ENCODE measurements around the gene ALDH16A1. TPM values are rescaled to one million over a fixed set of nuclear protein-coding genes. Genes with fewer than 3 reads are reported as not detected.

Gene ALDH16A1
- polyA plus RNA-seq, 1 donor: 27.5 TPM

DNA sequence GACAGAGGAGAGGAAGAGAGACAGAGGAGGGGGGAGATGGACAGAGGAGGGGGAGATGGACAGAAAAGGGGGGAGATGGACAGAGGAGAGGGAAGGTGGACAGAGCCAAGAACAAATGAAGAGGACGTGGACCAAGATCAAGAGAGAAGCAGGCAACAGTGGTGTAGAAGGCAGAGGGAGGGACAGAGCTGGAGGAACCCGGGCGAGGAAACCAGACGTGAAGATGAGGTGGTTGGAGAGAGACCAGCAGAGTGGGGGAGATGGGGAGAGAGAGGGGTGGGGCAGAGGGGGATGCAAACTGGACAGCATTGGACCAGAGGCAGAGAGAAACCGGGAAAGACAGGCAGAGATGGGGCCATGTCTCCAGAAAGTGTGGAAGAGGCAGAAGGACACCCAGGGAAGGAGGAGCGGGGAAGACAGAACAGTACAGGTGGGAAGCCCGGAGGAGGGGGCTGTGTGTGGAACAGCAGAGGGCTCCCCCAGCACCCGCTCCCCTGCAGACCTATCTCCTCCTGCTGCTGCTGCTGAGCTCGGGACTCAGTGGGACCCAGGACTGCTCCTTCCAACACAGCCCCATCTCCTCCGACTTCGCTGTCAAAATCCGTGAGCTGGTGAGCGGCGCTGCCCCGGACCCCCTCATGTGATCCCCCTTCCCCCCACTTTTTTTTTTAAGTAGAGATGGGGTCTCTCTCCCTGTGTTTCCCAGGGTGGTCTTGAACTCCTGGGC lies 22.3 kb downstream of the ALDH16A1 start:
- no peaks in the 10 kb centered on the region for H3K27me3 ChIP-seq (ENCODE audit: control insufficient read depth, insufficient read depth, low read length)
- H3K27ac ChIP-seq (ENCODE audit: low read length): no peak overlapping the region
- no peaks in the 10 kb centered on the region for H3K36me3 ChIP-seq (ENCODE audit: control insufficient read depth, insufficient read depth, low read length)
- peaks cover 11% of the 10 kb centered on the region for H3K4me1 ChIP-seq (ENCODE audit: control insufficient read depth, insufficient read depth, low read length)
- no peak overlapping the region for H3K4me3 ChIP-seq (ENCODE audit: low read length)
- H3K9me3 ChIP-seq (ENCODE audit: control insufficient read depth, low read depth, low read length): no peaks in the 10 kb centered on the region
- WGBS (ENCODE audit: insufficient coverage, low lambda C conversion rate): 42% methylated on average over 2 of the region's 15 CpGs
- DNase-seq: no peak

DNA sequence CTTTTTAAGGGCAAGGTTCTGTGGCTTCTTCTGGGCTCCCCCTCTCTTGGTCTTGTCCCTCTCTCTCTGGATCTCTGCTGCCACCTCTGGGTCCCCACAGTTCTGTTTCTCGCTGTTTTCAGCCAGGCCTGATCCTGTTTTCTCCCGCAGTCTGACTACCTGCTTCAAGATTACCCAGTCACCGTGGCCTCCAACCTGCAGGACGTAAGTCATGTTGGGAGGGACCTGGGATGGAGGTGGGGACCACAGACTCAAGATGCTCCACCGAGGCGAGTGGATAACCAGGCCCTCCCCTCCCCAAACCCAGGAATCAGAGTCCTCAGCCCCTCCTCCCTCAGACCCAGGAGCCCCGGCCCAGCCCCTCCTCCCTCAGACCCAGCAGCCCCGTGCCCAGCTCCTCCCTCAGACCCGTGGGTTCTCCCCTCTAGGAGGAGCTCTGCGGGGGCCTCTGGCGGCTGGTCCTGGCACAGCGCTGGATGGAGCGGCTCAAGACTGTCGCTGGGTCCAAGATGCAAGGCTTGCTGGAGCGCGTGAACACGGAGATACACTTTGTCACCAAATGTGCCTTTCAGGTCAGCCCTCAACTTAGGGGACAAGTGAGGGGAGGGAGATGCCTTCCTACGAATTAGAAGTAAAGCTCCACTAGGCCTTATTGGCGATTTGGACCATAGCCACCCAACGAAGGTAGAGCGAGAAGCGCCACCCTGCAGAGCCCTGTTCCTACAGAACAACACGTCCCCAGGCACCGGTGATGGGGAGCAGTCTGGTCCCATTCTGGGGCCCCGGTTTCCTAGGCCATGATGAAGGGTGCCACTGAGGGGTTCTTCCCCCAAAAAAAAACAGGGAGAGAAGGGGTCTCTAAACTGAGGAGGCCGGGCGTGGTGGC lies 23.2 kb downstream of the ALDH16A1 start:
- DNase-seq: peak in 1 of 2 donors; percentile 71
- Histone ChIP-seq H3K4me3 (ENCODE audit: low read length) (no peak overlapping the region), H3K27me3 (ENCODE audit: control insufficient read depth, insufficient read depth, low read length) (no peaks in the 10 kb centered on the region), H3K9me3 (ENCODE audit: control insufficient read depth, low read depth, low read length) (no peaks in the 10 kb centered on the region), H3K4me1 (ENCODE audit: control insufficient read depth, insufficient read depth, low read length) (peaks cover 11% of the 10 kb centered on the region), H3K36me3 (ENCODE audit: control insufficient read depth, insufficient read depth, low read length) (peaks cover 2% of the 10 kb centered on the region), H3K27ac (ENCODE audit: low read length) (no peak overlapping the region)
- no CpG with 5 or more reads among the region's 27 CpGs for WGBS (ENCODE audit: insufficient coverage, low lambda C conversion rate)

DNA sequence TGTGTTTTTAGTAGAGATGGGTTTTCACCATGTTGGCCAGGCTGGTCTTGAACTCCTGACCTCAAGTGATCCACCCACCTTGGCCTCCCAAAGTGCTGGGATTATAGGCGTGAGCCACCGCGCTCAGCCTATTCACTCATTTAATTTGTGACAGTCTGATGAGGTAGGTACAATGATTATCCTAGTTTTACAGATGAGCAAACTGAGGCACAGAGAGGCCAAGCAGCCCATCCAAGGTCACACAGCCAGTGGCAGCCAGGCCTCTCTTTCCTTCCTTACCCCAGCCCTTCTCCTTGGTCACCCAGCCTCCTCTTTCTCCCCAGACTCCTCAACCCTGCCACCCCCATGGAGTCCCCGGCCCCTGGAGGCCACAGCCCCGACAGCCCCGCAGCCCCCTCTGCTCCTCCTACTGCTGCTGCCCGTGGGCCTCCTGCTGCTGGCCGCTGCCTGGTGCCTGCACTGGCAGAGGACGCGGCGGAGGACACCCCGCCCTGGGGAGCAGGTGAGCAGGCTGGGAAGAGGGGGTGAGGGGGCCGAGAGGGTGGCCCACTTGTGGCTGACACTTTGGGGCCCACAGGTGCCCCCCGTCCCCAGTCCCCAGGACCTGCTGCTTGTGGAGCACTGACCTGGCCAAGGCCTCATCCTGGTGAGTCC lies 27.1 kb downstream of the ALDH16A1 start:
- no peaks in the 10 kb centered on the region for H3K9me3 ChIP-seq (ENCODE audit: control insufficient read depth, low read depth, low read length)
- WGBS (ENCODE audit: insufficient coverage, low lambda C conversion rate): no CpG with 5 or more reads among the region's 14 CpGs
- no peaks in the 10 kb centered on the region for H3K27me3 ChIP-seq (ENCODE audit: control insufficient read depth, insufficient read depth, low read length)
- no peak for DNase-seq
- no peak overlapping the region for H3K4me3 ChIP-seq (ENCODE audit: low read length)
- H3K27ac ChIP-seq (ENCODE audit: low read length): no peak overlapping the region
- H3K4me1 ChIP-seq (ENCODE audit: control insufficient read depth, insufficient read depth, low read length): no peaks in the 10 kb centered on the region
- H3K36me3 ChIP-seq (ENCODE audit: control insufficient read depth, insufficient read depth, low read length): peaks cover 2% of the 10 kb centered on the region

DNA sequence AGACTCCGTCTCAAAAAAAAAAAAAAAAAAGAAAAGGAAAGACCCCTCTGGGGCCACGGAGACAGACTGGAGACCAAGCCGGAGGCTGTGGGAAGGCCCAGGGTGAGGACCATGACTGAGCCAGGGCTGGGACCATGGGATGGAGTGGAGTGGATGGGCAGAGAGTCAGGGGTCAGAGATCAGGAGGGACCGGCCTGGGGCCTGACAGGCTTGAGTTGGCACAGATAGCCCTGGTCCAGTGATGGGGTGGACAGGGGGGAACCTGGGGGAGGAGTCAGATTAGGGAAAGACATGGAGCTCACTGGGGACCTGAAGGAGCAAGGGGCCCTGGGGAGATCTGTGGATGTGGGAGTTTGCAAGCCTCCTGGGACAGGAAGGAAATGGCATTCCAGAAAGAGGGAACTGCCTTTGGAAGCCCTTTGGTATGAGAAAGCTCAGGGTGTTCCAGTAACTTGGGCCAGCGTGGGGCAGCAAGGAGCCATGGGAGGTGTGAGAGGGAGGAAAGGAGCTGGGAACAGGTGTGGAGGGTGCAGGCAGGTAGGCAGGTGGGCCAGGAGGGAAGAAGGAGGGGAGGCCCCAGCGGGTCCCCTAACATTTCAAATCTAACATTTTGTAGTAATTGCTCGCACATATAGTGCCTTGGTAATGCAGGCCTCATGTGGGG lies 28.1 kb downstream of the ALDH16A1 start:
- Histone ChIP-seq H3K4me3 (ENCODE audit: low read length) (no peak overlapping the region), H3K27me3 (ENCODE audit: control insufficient read depth, insufficient read depth, low read length) (no peaks in the 10 kb centered on the region), H3K36me3 (ENCODE audit: control insufficient read depth, insufficient read depth, low read length) (peaks cover 2% of the 10 kb centered on the region), H3K4me1 (ENCODE audit: control insufficient read depth, insufficient read depth, low read length) (no peaks in the 10 kb centered on the region), H3K27ac (ENCODE audit: low read length) (no peak overlapping the region), H3K9me3 (ENCODE audit: control insufficient read depth, low read depth, low read length) (no peaks in the 10 kb centered on the region)
- no CpG with 5 or more reads among the region's 7 CpGs for WGBS (ENCODE audit: insufficient coverage, low lambda C conversion rate)
- DNase-seq: no peak

DNA sequence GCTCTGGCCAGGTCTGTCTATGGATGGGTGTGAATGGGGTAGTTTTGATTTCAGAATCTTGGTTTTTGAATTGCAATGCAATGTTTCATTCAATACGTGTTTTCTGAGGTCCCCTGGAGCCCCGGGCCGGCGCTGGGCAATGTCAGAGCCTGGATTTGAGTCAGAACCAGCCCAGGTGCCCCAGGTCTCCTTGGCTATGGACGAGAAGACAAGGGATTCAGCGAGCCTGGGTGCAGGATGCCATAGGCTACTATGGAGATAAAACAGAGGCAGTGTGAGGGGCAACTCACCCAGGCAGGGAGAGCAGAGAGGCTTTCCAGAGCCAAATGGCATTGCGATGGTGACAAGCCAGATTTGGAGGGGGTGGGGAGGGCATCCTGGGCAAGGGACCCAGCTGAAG lies 33.2 kb downstream of the ALDH16A1 start:
- no CpG with 5 or more reads among the region's 7 CpGs for WGBS (ENCODE audit: insufficient coverage, low lambda C conversion rate)

DNA sequence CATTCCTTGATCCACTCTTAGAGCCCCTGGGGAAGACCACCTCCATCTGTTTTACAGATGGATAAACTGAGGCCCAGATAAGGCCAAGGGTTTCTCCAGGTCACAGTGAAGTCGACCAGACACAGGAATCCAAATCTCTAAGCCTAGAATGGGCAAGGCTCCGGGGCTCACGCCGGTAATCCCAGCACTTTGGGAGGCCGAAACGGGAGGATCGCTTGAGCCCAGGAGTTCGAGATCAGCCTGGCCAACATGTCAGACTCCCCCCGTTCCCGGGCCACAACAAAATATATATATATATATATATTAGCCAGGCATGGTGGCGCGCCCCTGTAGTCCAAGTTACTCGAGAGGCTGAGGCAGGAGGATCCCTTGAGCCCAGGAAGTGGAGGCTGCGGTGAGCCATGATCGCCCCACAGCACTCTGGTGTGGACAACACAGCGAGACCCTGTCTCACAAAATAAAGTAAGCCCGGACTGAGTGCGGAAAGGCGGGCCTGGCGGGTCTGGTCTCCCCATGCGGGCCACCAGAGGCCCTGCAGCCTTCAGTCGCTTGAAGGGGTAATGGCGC lies 33.8 kb downstream of the ALDH16A1 start:
- no peak for DNase-seq
- peak overlapping the region; percentile 44 for H3K27ac ChIP-seq (ENCODE audit: low read length)
- WGBS (ENCODE audit: insufficient coverage, low lambda C conversion rate): no CpG with 5 or more reads among the region's 23 CpGs
- H3K4me1 ChIP-seq (ENCODE audit: control insufficient read depth, insufficient read depth, low read length): peaks cover 29% of the 10 kb centered on the region
- peak overlapping the region; percentile 21 for H3K4me3 ChIP-seq (ENCODE audit: low read length)
- no peaks in the 10 kb centered on the region for H3K9me3 ChIP-seq (ENCODE audit: control insufficient read depth, low read depth, low read length)
- H3K27me3 ChIP-seq (ENCODE audit: control insufficient read depth, insufficient read depth, low read length): no peaks in the 10 kb centered on the region
- H3K36me3 ChIP-seq (ENCODE audit: control insufficient read depth, insufficient read depth, low read length): peaks cover 31% of the 10 kb centered on the region

More for the DNA sequence above, 33.2 kb downstream of the ALDH16A1 start:
- no peak for DNase-seq
- Histone ChIP-seq H3K9me3 (ENCODE audit: control insufficient read depth, low read depth, low read length) (no peaks in the 10 kb centered on the region), H3K27me3 (ENCODE audit: control insufficient read depth, insufficient read depth, low read length) (no peaks in the 10 kb centered on the region), H3K27ac (ENCODE audit: low read length) (no peak overlapping the region), H3K36me3 (ENCODE audit: control insufficient read depth, insufficient read depth, low read length) (peaks cover 26% of the 10 kb centered on the region), H3K4me1 (ENCODE audit: control insufficient read depth, insufficient read depth, low read length) (peaks cover 24% of the 10 kb centered on the region), H3K4me3 (ENCODE audit: low read length) (no peak overlapping the region)

DNA sequence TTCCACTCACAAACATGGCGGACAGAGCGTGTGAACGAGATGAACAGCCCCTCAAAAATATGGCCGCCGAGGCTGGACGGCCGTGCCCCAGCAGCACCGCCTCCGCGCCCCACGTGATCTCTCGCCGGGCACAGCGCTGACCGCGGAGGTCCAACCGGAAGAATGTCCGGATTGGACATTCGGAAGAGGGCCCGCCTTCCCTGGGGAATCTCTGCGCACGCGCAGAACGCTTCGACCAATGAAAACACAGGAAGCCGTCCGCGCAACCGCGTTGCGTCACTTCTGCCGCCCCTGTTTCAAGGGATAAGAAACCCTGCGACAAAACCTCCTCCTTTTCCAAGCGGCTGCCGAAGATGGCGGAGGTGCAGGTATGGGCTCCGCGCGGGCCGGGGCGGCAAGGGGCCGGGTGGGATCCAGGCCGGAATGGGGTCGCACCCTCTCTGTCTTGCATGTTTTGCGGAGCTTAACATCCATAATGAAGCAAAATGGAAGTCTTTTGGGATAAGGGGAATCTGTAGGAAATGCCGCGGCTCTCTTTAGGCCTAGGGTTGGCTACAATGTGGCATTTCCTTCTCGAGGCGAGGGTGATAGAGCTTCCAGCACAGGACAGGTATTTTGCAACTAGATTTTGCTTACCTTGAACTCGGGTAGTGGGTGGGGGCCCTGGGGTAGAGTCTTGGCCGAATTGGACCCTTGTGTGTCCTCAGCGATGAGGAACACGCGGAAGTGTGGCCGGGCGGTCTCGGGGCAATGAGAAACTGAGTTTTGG lies 34.4 kb downstream of the ALDH16A1 start, which contains the start of gene RPL13A:
RPL13A (plus strand) TSS at position 332 of the 769 bp plus-strand sequence; CDS start at position 354, 22 bp downstream.
- no CpG with 5 or more reads among the region's 57 CpGs for WGBS (ENCODE audit: insufficient coverage, low lambda C conversion rate)
- Histone ChIP-seq H3K36me3 (ENCODE audit: control insufficient read depth, insufficient read depth, low read length) (peaks cover 36% of the 10 kb centered on the region), H3K27me3 (ENCODE audit: control insufficient read depth, insufficient read depth, low read length) (no peaks in the 10 kb centered on the region), H3K4me1 (ENCODE audit: control insufficient read depth, insufficient read depth, low read length) (peaks cover 34% of the 10 kb centered on the region), H3K4me3 (ENCODE audit: low read length) (peak within 1 kb of the TSS; percentile 99), H3K9me3 (ENCODE audit: control insufficient read depth, low read depth, low read length) (no peaks in the 10 kb centered on the region), H3K27ac (ENCODE audit: low read length) (peak within 1 kb of the TSS; percentile 83)
- peak; percentile 100 for DNase-seq

DNA sequence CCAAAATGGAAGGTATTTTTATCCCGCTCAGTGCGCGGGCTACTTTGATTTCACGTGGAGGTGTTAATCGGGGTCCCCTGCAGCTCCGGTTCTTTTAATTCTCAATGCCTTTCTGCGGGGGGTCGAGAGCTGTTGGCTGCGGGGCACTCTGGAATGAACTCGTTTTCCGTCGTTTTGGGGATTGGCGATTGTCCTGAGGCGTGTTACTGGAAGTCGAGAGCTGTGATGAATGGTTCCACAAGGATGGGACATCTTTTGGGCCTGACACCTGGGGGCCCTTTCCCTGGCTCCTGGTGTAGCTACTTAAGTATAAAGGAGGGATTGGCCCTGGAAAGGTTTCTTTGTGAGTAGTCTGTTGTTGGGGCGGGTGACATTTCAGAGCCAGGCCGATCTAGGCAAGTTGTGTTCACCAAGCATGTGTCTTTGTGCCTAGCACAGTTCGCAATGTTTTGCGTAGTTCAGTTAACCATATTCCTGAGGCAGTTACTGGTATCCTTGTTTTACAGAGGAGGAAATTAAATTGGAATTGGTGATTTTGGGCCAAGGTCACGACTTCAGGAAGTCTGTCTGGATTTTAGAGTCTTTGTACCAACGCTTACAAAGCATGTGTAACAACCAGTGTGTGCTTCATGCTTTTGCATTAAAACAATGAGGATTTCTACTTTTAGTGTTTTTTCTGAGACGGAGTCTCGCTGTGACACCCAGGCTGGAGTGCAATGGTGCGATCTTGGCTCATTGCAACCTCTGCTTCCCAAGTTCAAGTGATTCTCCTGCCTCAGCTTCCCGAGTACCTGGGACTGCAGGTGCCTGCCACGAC lies 35.2 kb downstream of the ALDH16A1 start:
- Histone ChIP-seq H3K27ac (ENCODE audit: low read length) (peak overlapping the region; percentile 83), H3K36me3 (ENCODE audit: control insufficient read depth, insufficient read depth, low read length) (peaks cover 42% of the 10 kb centered on the region), H3K27me3 (ENCODE audit: control insufficient read depth, insufficient read depth, low read length) (no peaks in the 10 kb centered on the region), H3K4me1 (ENCODE audit: control insufficient read depth, insufficient read depth, low read length) (peaks cover 40% of the 10 kb centered on the region), H3K9me3 (ENCODE audit: control insufficient read depth, low read depth, low read length) (no peaks in the 10 kb centered on the region), H3K4me3 (ENCODE audit: low read length) (peak overlapping the region; percentile 99)
- no peak for DNase-seq
- WGBS (ENCODE audit: insufficient coverage, low lambda C conversion rate): 5% methylated on average over 4 of the region's 26 CpGs
